SJCRH30 (cell line): ENCODE results near the gene CHERP. TPM values are rescaled to one million over a fixed set of nuclear protein-coding genes. Genes with fewer than 3 reads are reported as not detected.

Experiments used
- total RNA-seq: library from RNA; depleted of rRNA; stranded (reverse); fragments of >200 nt; shearing (Covaris generic); gene quantifications from 2 replicates; pipeline ENCODE4 v1.2.3, GENCODE V29; 2014; rRNA removed

CHERP gene
- total RNA-seq, 1 experiment from 2014 or later, result 21.1 TPM

Other genes starting within 250 kb of the CHERP start
- 2.3 and 4.1 TPM in 2 replicates for gene KLF2, start 217.6 kb downstream of the CHERP start, total RNA-seq
- gene EPS15L1, start 70.5 kb downstream of the CHERP start, total RNA-seq, result 15.6 and 20.1 TPM in 2 replicates
- not detected in 2 replicates for gene CALR3, start 46.3 kb downstream of the CHERP start, total RNA-seq
- 4.7 and 5.3 TPM in 2 replicates for gene C19orf44, start 46.0 kb downstream of the CHERP start, total RNA-seq
- gene SLC35E1, start 30.0 kb upstream of the CHERP start, total RNA-seq, result 40.8 and 40.9 TPM in 2 replicates
- 12.6 and 13.5 TPM in 2 replicates for gene MED26, start 85.8 kb upstream of the CHERP start, total RNA-seq
- 96.3 and 107 TPM in 2 replicates for gene SMIM7, start 117.7 kb upstream of the CHERP start, total RNA-seq
- 12.1 and 13.4 TPM in 2 replicates for gene TMEM38A, start 118.7 kb upstream of the CHERP start, total RNA-seq
- gene NWD1, start 177.4 kb upstream of the CHERP start, total RNA-seq, result not detected in 2 replicates